ENCODE data around the gene IPO9. TPM values are rescaled to one million over a fixed set of nuclear protein-coding genes. Genes with fewer than 3 reads are reported as not detected.

IPO9 gene
- total RNA-seq, 1 experiment from 2014 or later = 76.2 TPM

DNA sequence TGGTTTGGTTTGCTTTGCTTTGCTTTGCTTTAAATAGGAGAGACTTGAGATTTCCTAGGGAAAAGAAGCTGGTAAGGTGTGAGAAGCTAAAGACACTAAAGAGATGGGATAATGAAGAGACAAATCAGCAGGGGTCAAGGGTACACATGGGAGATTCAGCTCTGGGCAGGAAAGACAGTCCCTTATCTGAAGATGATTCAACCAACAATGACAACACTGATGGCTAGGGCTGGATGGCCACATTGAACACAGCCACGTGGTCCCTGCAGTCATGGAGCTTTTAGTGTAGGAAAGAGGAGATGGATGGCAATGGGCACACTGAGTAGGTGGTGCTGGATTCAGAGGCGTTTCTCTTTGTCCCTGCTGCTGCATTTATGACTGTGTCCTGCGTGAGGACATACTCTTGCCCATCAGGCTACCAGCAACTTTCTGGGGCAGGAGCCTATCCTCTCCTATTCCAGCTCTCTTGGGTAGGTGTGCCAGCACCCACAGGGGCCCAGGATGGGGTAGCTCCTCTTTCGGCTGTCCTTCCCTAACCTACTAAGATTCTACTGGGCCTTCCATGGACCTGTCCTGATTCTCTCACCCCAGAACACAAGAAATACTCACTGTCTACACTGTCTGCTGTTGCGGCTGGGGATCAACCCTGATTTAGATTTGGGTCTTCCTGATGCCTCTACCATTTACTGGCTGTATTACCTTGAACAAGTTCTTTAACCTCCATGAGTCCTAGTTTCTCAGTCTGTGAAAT lies 58.3 kb downstream of the IPO9 start:
- H4K20me1 ChIP-seq (ENCODE audit: insufficient read depth) = no peaks in the 10 kb centered on the region
- no peaks in the 10 kb centered on the region for H3K36me3 ChIP-seq (ENCODE audit: low read depth)
- no peak overlapping the region for H3K4me3 ChIP-seq
- DNase-seq = peak in 1 of 2 experiments; percentile 12
- no peaks in the 10 kb centered on the region for H3K79me2 ChIP-seq (ENCODE audit: low read depth)
- H3K9me3 ChIP-seq (ENCODE audit: insufficient read depth, low read depth) = no peaks in the 10 kb centered on the region
- ChIA-PET POLR2A (ENCODE audit: unreplicated experiment) (interaction anchor here (0.6 to 0.7 kb wide), 2 partner anchors 10 to 983 kb away, joined by 5 read pairs; no protein-coding TSS in a partner anchor), CTCF (interaction anchor here (0.5 to 1.2 kb wide), 3 partner anchors 9 to 228 kb away, joined by 3 to 6 read pairs (median 5); partner anchors contain the start of gene TIMM17A)
- intact Hi-C loops (cut with micrococcal nuclease; ENCODE audit: unreplicated experiment) = no loop called here
- H3K9me2 ChIP-seq (ENCODE audit: insufficient read depth) = no peaks in the 10 kb centered on the region
- BruUV-seq (replicated peaks) = no TSS peak
- TF ChIP-seq CTCF (conservative IDR thresholded peaks at IDR 0.05) (no peak), EZH2 (IDR thresholded peaks at IDR 0.05; ENCODE audit: low read depth) (no peak)
- H3K4me1 ChIP-seq (replicated peaks; ENCODE audit: insufficient read depth) = peaks cover 51% of the 10 kb centered on the region
- H3K27ac ChIP-seq = no peak overlapping the region
- H2AFZ ChIP-seq = no peak overlapping the region
- H3F3A ChIP-seq (ENCODE audit: insufficient read depth, low read depth) = peaks cover 31% of the 10 kb centered on the region
- H3K27me3 ChIP-seq (ENCODE audit: insufficient read depth, low read depth) = no peaks in the 10 kb centered on the region
- H3K4me2 ChIP-seq = peak overlapping the region; percentile 95; the same call in 1 of the 2 replicates

DNA sequence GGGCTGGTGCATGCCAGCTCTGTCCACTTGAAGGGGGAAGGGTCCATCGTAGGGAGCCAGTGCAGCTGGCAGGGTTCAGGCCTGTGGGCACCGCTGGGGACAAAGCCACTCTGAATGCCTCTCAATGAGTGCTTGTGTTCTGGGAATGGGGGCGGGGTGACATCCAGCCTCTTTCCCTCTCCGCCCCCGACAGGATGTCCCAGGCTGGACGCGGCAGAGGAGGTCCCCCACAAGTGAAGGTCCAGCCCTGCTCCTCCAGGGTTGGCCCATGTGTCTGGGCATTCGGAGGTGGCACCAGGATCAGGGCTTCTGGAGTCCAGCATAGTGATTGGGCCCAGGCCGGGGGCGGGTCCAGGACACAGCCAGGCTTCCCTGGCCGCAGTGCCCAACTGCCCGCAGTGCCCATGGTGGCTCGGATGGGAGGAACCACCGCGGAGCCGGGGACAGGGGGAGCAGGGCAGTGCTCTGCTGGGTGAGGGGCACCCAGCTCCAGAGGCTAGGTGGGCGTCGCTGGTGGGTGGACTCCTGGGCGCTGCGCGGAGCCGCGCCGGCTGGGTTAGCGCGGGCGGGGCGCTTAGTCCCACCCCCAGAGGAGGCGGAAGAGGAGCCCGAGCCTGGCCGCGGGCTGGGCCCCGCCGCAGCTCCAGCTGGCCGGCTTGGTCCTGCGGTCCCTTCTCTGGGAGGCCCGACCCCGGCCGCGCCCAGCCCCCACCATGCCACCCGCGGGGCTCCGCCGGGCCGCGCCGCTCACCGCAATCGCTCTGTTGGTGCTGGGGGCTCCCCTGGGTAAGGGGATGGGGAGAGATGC lies 59.5 kb downstream of the IPO9 start, which contains the start of gene SHISA4:
Gene SHISA4, plus strand, starts transcription at position 617 of the 808 bp plus-strand sequence. Its CDS starts 97 bp downstream, at position 714.
- peak within 1 kb of the TSS; percentile 88 for H3K4me3 ChIP-seq
- H3K27ac ChIP-seq = no peak within 1 kb of the TSS
- intact Hi-C loops (cut with micrococcal nuclease; ENCODE audit: unreplicated experiment) = no loop called here
- ChIA-PET CTCF (interaction anchor here (0.6 kb wide), 1 partner anchor 227 kb away, joined by 4 read pairs; no protein-coding TSS in a partner anchor), POLR2A (ENCODE audit: unreplicated experiment) (interaction anchor here (0.6 kb wide), 2 partner anchors 11 to 147 kb away, joined by 5 to 9 read pairs; no protein-coding TSS in a partner anchor)
- no TSS peak for BruUV-seq (replicated peaks)
- TF ChIP-seq EZH2 (IDR thresholded peaks at IDR 0.05; ENCODE audit: low read depth) (no peak), CTCF (conservative IDR thresholded peaks at IDR 0.05) (no peak)
- peak within 1 kb of the TSS; percentile 85 for H2AFZ ChIP-seq
- H3K4me2 ChIP-seq = peak within 1 kb of the TSS; percentile 95
- no peaks in the 10 kb centered on the region for H3K79me2 ChIP-seq (ENCODE audit: low read depth)
- DNase-seq = peak; percentile 76 to 92
- H4K20me1 ChIP-seq (ENCODE audit: insufficient read depth) = no peaks in the 10 kb centered on the region
- H3K9me3 ChIP-seq (ENCODE audit: insufficient read depth, low read depth) = no peaks in the 10 kb centered on the region
- peaks cover 39% of the 10 kb centered on the region for H3K4me1 ChIP-seq (replicated peaks; ENCODE audit: insufficient read depth)
- no peaks in the 10 kb centered on the region for H3K36me3 ChIP-seq (ENCODE audit: low read depth)
- H3K27me3 ChIP-seq (ENCODE audit: insufficient read depth, low read depth) = no peaks in the 10 kb centered on the region
- peaks cover 22% of the 10 kb centered on the region; the same call in 1 of the 2 replicates for H3F3A ChIP-seq (ENCODE audit: insufficient read depth, low read depth)
- H3K9me2 ChIP-seq (ENCODE audit: insufficient read depth) = no peaks in the 10 kb centered on the region
